GOT3 (cell line): Measurements from ENCODE around the gene RAI1.
"Not testable (repeated sequence)": the region's sequence is repeated elsewhere in the genome, so short reads cannot be mapped to it uniquely, and the experiment has no call there.

Experiments
- DNase-seq: peaks from one replicate; lab custom pipeline; 2025; ENCODE audit warnings: mixed read lengths; lab: John Stamatoyannopoulos, UW

RAI1 gene, protein sequence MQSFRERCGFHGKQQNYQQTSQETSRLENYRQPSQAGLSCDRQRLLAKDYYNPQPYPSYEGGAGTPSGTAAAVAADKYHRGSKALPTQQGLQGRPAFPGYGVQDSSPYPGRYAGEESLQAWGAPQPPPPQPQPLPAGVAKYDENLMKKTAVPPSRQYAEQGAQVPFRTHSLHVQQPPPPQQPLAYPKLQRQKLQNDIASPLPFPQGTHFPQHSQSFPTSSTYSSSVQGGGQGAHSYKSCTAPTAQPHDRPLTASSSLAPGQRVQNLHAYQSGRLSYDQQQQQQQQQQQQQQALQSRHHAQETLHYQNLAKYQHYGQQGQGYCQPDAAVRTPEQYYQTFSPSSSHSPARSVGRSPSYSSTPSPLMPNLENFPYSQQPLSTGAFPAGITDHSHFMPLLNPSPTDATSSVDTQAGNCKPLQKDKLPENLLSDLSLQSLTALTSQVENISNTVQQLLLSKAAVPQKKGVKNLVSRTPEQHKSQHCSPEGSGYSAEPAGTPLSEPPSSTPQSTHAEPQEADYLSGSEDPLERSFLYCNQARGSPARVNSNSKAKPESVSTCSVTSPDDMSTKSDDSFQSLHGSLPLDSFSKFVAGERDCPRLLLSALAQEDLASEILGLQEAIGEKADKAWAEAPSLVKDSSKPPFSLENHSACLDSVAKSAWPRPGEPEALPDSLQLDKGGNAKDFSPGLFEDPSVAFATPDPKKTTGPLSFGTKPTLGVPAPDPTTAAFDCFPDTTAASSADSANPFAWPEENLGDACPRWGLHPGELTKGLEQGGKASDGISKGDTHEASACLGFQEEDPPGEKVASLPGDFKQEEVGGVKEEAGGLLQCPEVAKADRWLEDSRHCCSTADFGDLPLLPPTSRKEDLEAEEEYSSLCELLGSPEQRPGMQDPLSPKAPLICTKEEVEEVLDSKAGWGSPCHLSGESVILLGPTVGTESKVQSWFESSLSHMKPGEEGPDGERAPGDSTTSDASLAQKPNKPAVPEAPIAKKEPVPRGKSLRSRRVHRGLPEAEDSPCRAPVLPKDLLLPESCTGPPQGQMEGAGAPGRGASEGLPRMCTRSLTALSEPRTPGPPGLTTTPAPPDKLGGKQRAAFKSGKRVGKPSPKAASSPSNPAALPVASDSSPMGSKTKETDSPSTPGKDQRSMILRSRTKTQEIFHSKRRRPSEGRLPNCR (N-terminal part only)

DNA sequence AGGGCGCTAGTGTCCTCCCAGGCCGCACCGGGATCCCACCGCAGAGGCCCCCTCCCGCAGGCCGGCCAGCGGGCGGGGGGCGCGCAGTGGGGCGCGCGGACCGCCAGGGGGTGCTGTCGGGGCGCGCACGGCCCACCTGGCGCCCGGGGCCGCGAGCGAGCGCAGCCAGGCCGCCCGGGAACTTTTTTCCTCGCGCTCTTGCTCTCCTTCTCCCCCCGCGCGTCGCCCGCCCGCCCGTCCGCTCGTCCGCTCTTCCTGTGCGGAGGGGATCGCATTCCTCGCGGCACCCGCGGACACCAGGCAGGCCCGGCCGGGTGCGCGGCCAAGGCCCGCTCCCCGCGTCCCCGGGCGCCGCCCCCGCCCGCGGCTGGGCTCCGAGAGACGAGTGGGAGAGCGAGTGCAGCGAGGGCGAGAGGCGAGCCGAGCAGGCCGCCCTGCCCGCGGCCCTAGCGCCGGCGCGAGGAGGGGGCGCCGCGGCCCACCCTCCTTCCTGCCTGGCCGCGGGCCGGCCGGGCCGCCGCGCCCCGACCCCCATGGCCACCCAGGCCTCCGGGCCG, at the start of gene RAI1:
TSS of gene RAI1 (plus strand) at position 272 of the 557 bp plus-strand sequence. CDS start 111,491 bp downstream, outside the sequence.
- DNase-seq = peak; percentile 44

DNA sequence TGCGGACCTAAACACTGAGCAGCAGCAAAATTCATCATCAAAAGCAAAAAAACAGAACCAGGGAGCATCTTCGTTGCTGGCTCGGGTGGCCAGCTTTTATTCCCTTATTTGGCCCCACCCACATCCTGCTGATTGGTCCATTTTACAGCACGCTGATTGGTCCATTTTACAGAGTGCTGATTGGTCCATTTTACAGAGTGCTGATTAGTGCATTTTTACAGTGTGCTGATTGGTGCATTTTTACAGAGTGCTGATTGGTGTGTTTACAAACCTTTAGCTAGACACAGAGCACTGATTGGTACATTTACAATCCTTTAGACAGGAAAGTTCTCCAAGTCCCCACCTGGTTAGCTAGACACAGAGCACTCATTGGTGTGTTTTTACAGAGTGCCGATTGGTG, 48.6 kb upstream of the RAI1 start:
- not testable (repeated sequence) for DNase-seq

DNA sequence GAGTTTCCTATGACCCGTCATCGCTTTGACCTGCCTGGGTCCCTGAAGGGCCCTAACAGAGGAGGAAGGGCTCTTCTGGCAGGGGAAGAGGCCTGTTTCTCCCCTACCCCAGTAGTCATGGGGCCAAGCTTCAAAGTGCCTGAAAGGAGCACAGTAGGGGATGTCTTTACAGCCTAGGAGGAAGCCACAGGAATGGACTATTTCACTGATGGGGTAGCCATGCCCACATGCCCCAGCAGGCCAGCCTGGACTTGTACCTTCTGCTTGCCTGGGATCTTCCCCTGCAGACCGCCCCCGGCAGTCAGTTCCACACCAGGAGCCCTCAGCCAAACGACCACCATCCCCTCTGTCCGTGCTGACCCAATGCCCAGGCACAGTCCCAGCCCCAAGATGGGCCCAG, 47.9 kb upstream of the RAI1 start:
- DNase-seq = no peak

DNA sequence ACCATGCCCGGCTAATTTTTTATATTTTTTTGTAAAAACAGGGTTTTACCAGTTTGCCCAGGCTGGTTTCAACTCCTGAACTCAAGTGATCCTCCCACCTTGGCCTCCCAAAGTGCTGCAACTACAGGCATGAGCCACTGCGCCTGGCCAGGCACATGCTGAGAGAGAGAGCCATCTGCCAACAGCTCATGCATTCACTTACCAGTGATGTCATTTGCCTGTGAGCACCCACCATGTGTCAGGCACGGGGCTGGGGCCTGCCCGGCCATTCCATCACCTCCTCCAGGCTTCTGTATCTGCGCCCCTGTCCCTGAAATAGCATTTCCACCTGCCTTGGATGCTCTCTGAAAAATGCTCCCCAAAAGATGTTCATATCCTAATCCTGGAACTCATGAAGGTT, 46.1 kb upstream of the RAI1 start:
- no peak for DNase-seq

DNA sequence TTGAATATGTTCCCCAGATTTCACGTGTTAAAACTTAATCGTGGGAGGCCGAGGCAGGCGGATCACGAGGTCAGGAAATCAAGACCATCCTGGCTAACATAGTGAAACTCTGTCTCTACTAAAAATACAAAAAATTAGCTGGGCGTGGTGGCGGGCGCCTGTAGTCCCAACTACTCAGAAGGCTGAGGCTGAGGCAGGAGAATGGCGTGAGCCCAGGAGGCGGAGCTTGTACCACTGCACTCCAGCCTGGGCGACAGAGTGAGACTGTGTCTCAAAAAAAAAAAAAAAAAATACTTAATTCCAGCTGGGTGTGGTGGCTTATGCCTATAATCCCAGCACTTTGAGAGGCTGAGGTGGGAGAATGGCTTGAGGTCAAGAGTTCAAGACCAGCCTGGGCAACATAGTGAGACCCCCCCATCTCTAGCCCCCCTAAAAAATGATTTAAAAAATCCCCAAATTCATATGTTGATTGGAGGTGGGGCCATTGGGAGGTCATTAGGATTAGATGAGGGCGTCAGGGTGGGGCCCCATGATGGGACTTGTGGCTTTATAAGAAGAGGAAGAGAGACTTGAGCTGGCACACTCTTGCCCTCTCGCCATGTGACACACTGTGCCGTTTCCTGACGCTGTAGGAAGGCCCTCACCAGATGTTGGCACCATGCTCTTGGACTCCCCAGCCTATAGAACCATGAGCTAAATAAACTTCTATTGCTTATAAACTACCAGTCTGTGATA, 45.6 kb upstream of the RAI1 start:
- not testable (repeated sequence) for DNase-seq

DNA sequence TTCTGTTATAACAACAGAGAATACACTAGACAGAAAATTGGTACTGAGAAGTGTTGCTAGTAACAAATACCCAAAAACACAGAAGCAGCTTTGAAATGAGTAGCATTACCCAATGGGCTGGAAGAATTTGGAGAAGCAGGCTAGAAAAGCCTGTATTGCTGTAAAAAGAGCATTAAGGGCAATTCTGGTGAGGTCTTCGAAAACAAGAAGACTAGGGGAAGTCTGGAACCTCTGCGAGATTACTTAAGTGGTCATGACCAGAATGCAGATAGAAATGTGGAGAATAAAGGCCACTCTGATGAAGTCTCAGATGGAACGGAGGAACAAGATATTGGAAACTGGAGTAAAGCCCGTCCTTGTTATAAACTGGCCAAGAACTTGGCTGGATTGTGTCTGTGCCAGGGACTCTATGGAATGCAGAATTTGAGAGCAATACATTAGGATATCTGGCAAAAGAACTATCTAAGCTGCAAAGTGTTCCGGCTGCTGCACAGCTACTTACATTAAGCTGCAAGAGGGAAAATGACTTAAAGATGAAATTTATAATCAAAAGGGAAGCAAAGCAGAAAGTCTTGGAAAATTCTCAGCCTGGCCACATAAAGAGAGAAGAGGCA, 44.9 kb upstream of the RAI1 start:
- no peak for DNase-seq

DNA sequence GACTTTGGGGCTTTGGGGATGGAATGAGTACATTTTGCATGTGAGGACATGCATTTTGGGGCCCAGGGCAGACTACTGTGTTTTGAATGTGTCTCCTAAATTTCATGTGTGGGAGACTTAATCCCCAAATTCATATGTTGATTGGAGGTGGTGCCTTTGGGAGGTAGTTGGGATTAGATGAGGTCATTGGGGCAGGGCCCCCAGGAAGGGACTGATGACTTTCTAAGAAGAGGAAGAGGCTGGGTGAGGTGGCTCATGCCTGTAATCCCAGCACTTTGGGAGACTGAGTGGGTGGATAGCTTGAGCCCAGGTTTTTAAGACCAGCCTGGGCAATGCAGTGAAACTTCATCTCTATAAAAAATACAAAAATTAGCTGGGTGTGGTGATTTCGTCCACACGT, 42.8 kb upstream of the RAI1 start:
- no peak for DNase-seq

DNA sequence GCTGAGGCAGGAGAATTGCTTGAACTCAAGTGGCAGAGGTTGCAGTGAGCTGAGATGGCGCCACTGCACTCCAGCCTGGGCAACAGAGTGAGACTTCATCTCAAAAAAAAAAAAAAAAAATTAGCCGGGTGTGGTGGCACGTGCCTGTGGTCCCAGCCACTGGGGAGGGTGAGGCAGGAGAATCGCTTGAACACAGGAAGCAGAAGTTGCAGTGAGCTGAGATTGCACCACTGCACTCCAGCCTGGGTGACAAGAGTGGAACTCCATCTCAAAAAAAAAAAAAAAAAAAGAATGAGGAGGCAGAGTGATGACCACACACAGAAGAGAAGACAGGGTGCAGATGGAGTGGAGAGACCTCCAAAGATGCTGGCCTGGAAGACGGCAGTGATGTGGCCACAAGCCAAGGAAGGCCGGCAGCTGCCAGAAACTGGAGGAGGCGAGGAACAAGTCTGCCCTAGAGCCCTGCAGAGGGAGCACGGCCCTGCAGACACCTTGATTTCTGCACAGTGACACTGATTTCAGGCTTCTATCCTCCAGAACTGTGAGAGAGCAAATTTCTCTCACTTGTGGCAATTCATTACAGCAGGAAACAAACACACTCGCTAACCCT, 41.5 kb upstream of the RAI1 start:
- not testable (repeated sequence) for DNase-seq

DNA sequence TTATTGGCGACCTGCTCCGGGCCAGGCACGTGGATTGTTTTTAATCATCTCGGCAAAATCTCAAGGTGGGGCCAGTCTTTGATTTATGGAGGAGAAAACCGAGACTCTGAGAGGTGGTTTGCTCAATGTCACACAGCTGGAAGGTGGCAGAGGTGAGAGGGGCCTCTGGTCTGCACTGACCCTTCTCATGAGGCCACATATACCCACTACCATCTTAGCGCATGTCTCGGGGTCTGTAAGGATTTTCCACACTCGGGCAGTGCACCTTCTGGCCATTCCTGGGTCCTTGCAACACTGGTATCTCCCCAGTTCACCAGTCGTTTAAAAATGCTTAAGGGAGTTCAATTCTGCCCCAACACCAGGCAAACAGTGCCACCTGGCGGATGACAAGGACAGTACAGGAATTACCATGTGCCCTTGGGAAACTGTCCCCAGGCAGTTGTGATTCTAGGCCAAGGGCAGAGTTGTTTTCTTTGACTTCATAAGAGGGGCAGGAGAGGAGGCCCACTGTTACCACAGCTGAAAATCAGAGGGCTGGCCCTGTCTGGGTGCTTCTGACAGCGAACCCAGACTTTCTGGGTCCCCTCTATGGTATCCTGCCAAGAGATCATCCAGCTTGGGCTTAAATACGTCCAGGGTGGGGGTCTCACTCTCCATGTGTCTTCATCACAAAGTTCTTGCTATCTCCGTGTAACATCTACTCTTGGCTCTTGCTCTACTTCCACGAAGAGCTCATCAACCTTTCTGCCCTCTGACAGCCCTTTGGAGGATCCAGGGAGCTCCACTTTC, 39.4 kb upstream of the RAI1 start:
- DNase-seq = no peak

DNA sequence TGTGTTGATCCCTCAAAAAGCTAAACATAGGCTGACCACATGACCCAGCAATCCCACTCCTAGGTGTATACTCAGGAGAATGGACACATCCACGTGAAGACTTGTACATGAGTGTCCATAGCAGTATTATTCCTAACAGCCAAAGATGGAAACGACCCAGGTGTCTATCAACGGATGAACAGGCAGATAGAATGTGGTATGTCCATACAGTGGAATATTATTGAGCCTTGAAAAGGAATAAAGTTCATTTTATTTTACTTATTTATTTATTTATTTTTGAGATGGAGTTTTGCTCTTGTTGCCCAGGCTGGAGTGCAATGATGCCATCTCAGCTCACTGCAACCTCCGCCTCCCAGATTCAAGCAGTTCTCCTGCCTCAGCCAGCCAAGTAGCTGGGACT, 36.1 kb upstream of the RAI1 start:
- DNase-seq = not testable (repeated sequence)

DNA sequence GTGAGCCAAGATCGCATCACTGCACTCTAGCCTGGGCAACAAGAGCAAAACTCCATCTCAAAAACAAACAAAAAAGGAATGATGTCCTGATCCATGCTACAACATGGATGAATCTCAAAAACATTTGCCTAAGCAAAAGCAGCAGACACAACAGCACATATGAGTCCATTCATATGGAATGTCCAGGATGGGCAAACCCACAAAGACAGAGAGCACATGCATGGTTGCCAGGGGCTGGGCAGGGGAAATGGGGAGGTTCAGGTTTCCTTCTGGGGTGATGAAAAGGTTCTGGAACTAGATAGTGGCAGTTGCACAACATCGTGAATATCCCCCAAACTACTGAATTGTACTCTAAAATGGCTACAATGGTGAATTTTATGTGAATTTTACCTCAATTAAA, 35.3 kb upstream of the RAI1 start:
- no peak for DNase-seq

DNA sequence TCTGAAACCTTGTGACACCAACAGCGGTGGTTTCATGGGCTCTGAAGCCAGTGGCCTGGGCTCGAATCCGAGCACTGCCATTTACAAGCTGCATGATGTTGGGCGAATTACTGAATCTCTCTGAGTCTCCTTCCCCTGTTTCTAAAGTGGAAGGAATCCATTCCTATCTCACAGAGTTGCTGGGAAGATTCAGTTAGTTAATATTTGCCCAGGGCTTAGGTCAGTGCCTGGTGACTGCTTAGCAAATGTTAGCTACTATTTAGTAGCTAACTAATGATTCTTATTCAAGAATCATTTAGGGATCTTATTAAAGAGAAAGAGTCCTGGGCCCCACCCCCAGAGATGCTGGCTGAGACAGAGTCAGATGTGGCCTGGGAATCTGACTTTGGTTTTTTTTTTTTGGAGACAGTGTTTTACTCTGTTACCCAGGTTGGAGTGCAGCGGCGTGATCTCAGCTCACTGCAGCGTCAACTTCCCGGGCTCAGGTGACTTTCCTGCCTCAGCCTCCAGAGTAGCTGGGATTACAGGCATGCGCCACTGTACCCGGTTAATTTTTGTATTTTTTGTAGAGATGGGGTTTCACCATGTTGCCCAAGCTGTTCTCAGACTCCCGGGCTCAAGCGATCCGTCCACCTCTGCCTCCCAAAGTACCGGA, 33.6 kb upstream of the RAI1 start:
- DNase-seq = no peak

DNA sequence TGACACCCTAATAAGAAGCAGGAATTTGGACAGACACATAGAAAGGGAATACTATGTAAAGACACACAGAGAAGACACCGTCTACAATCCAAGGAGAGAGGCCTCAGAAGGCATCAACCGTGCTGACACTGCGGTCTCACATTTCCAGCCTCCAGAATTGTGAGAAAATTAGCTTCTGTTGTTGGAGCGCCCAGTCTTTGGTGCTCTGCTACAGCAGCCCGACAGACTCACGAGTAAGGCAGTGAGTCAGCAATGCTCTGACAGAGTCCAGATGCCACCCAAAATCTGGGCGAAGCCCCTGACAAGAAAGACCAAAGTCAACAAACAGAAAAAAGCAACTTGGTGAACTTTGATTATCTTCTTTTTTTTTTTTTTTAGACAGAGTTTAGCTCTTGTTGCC, 32.5 kb upstream of the RAI1 start:
- no peak for DNase-seq

DNA sequence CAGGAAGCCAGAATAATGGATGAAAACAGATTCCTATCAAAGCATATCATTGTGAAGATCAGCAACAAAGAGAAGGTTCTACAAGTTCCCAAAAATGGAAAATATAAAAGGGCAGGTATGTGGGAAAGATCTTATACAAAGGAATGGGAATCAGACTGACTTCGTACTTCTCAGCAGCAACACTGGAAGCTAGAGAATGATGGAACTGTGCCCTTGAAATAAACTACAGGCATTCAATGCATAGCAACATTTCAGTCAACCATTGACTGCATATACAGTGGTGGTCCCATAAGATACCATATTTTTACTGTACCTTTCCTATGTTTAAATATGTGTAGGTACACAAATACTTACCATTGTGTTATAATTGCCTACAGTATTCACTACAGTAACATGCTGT, 30.3 kb upstream of the RAI1 start:
- no peak for DNase-seq

DNA sequence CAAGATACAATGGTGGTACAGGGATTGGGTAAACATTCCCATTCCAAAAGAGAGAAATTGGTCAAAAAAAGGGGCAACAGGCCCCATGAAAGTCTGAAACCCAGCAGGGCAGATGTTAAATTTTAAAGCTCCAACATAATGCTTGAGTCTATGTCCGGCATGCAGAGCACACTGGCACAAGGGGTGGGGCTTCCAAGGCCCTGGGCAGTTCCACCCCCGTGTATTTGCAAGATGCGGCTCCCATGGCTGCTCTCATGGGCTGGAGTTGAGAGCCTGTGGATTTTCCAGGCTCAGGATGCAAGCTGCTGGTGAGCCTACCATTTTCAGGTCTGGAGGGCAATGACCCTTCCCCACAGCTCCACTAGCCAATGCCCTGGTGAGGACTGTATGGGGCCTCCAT, 27.9 kb upstream of the RAI1 start:
- no peak for DNase-seq

DNA sequence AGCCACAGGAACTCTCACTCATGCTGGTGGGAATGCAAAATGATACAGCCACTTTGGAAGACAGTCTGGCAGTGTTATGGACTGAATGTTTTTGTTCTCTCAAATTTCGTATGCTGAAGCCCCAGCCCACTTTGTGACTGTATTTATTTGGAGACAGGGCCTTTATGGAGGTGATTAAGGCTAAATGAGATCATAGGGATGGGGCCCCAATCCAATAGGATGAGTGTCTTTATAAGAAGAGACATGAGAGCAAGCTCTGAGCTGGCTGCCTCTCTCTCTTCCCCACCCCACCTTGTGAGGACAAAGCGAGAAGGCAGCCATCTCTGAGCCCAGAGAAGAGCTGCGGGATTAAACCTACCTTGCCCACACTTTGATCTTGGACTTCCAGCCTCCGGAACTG, 21.9 kb upstream of the RAI1 start:
- no peak for DNase-seq

DNA sequence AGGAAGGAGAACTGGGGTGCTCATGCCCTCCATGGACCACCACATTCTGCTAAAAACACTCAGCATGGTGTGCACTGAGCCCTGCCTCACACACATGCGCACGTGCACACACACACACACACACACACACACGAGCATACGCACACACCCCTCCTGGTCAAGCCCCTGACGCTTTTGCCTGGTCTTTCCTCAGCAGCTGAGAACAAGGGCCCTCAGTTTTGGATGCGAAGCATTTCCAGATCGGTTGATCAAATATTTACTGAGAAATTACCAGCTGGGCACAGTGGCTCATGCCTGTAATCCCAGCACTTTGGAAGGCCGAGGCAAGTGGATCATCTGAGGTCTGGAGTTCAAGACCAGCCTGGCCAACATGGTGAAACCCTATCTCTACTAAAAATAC, 20.1 kb upstream of the RAI1 start:
- no peak for DNase-seq

DNA sequence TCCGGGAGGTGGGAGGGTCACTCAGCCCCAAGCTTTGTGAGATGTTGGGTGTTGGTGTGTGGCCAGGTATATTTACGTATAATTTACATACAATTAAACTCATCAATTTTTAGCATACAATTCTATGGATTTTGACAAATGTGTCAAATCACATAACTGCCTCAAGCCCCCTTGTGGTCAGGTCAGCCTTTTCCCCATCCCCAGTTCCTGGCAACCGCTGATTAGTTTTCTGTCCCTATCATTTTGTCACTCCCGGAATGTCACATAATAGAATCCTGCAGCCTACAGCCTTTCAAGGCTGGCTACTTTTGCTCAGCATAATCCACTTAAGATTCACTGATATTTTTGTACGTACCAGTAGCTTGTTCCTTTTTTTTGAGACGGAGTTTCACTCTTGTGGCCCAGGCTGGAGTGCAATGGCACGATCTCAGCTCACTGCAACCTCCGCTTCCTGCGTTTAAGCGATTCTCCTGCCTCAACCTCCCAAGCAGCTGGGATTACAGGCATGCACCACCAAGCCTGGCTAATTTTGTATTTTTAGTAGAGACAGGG, 19.3 kb upstream of the RAI1 start:
- DNase-seq = no peak
